HG03442 (cell line): ENCODE results near the gene RRBP1.
"Not testable (repeated sequence)": the region's sequence is repeated elsewhere in the genome, so short reads cannot be mapped to it uniquely, and the experiment has no call there.

Source experiments
- ATAC-seq: cut with Tn5 transposase; IDR thresholded peaks from one replicate; pipeline ENCODE4 v1.9.1; 2021; ENCODE audit warnings: mild to moderate bottlenecking, moderate library complexity; ENCODE audit not compliant: unreplicated experiment

Gene RRBP1

DNA sequence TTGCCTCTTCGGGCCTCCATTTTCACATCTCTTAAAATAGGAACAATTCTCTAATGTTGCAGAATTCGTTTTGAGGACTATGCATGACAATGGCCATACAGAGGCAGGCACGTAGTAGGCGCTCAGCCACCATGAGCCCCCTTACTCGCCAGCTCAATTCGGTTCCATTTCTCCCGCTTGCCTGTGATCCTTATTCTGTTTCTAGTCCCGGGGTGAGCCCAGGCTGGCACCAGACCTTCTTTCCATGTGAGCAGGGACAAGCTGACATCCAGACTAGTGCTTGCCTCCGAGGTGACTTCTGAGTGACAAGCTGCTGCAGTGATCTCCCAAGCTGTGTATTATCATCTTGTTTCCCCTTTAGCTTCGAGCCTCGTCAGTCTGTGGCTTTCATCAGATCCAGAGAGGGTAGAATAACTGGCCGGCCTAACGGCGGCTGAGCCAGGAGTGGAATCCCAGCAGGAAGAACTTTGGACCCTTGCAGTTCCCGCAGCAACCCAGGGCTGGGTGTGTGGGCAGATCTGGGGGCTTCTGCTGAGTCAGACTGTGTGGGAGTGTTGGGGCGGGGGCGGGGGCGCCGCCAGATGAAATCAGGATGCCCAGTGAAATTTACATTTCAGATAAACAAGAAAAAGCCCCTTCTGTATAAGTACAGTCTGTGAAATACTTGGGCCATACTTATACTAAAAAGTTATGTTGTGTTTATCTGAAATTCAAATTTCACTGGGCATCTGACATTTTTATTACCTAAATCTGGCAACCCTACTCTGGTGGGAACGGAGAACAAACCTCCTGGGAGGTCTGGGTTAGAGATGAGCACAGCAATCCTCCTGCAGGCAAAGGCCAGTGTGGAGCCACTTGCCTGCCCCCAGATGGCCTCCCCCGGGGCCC is 28.6 kb upstream of the RRBP1 start:
- ATAC-seq, result no peak

DNA sequence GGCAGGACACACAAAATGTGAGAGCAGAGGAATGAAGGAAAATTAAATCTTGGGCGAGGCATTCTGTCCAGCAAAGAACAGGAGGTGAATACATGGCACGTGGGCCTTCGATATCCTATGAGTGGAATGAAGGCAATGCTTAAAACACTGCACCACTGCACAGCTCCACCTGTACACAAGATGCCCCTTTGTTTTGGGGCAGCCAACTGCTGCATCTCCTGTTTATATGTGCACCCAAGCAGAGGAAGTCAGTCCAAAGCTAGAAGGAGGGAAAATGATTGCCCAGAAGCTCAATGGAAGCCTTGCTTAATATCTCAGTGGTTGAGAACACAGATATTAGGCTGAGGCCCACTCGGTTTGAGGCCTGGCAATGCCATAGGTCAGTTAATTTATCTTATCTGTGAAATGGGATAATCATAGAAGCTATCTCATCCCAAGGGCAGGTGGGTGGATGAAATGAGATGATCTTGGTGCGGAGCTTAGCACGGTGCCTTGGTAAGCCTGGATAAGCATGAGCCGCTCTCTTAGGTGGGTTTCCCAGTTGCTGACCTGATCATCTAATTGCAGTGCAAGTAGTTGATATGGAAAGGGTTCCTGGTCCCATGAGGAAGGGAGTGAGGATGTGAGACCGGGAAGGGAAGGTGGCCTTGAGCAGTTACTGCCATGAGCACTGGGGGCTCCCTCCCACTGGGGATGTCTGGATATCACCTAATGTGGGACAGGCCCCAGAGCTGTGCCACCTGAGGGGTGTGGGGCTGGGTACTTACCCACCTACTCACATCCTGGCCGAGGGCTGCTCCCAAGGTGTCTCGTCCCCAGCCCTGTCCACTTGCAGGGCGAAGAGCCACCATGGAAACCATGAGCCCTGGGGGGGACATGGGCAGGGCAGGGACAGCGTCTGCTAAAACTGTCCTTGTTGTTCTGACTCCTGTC is 27.6 kb upstream of the RRBP1 start:
- no peak for ATAC-seq

DNA sequence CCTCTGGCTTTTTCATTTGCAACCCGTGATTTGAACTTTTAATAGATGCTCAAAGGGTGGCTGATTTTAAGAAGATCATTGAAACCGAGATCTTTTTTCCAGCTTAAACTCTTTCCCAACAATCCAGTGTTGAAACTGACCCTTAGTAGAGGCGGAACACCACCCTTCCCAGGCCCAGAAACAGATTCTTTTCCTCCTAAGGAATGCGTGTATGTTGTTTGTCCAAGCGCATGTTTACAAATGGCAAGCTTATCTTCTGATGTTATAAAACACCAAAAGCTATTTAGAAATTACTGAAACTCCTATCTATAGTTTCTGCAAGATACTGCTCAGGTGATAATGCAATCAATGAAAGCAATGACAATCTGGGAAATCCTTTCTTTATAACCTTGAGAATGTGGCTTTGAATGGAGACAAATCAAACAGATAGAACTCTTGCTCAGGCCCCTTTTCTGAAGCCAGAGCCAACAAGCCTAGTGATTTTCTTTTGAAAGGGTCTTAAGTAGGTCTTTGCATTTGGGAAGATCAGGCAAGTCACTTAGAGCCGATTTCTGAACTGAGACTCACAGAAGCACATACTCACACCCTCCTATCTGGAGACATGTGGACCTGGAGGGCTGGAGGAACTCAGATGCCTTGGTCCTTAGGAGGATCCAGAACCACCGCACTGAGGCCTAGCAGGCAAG is 26.8 kb upstream of the RRBP1 start:
- ATAC-seq, result no peak

DNA sequence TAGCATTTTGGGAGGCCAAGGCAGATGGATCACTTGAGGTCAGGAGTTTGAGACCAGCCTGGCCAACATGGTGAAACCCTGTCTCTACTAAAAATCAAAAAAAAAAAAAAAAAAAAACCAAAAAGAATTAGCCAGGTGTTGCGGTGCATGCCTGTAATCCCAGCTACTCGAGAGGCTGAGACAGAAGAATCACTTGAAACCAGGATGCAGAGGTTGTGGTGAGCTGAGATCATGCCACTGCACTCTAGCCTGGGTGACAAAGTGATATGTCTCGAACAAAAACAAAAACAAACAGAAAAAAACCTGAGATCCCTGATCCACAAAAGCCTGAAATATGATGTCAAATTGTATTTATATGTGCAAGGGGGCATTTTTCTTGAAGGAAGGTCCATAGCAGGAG is 25.9 kb upstream of the RRBP1 start:
- not testable (repeated sequence) for ATAC-seq

DNA sequence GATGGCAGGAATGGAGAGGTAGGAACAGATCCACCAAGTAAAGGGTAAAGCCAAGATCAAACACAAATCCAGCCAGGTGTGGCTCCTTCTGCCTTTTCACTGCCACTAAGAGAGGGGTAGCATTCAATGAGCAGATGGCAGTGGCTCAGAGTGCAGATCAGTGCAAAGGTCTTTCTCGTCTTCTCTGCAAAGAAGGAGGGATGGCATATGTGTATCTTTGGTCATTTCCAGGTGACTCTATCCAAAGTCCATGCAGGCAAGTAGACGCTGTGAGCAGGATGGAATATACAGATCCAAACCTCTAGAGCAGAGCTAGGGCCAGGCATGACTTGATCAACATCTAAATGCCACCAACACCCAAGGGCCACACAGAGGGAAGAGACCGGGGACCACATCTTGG is 24.6 kb upstream of the RRBP1 start:
- ATAC-seq, result no peak

DNA sequence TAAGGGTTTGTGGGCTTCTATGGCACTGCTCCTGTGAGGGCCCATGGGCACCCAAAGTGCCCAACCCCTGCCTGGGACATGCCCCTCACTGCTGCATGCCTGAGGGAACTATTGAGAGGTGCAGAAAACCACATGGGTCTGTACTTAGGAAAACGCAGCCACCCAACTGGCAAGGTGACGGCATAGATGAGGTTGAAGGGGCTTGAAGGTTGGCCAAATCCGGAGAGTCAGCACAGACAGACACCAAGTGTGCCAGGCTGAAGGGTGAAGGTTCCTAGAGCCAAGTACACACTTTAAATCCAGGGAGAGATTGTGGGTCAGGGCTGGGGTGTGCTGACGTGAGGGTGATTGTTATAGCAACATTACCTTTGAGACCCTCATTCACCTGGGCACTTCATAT is 23.9 kb upstream of the RRBP1 start:
- no peak for ATAC-seq

DNA sequence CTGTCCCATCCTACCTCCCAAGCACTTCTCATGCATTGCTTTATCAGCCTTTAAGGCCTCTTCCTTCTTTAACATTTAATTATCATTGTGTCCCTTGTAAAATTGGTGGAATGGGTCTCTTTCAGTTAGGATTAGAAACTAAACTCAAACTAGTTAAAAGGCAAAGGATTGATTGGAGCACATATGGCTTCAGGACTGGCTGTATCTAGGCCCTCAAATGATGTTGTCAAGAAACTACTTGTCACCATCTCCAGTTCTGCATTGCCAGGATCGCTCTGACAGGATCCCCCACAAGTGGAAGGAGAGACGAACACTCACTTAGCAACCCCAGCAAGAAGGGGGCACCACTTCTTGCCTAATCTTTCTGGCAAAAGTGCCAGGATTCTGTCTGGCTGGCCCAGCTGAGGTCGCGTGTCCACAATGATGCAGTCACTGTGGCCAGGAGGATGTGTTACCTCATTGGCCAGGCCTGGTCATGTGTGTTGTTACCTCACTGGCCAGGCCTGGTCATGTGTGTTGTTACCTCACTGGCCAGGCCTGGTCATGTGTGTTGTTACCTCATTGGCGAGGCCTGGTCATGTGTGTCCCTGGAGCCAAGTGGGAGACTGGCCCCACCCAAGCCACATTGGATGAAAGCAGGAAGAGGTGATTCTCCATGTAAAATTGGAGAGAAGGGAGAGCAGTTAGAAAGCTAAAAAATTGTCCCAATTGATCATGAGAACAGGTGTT is 22.7 kb upstream of the RRBP1 start:
- ATAC-seq, result no peak

DNA sequence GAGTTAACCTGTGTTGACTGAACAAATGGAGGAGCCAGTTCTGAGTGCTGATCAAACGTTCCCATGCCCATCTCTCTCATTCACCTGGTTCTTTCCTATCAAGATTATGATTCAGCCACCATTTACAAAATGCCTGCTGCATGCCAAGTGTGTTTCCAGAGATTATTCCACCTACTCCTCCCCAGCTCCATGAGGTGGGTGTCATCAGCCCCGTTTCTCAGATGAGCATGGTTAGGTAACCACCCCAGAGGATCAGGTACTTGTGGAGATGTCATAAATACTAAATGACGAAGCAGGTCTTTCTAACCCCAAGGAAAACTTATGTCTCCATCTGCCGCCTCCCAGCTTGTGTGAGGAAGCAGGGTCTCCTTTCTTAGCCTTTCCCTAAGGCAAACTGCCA is 19.8 kb upstream of the RRBP1 start:
- no peak for ATAC-seq

DNA sequence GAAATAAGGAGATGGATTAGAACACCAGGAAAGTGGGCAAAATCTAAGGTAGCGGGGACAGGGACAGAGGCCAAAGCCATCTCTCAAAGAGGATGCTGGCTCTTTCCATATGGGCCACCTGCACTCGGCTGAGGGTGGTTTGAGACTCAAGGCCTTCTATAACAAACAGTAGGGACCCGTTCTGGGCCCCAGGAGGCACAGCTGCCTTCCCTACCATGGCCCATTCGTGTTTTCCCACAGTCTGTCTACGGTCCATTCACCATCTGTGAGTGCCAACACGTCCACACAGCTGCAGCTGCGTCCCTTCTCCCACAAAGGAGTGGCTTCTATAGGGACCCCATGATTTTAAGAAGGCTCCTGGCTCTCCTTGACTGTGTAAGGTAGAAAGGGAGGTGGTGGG is 18.6 kb upstream of the RRBP1 start:
- ATAC-seq, result no peak

DNA sequence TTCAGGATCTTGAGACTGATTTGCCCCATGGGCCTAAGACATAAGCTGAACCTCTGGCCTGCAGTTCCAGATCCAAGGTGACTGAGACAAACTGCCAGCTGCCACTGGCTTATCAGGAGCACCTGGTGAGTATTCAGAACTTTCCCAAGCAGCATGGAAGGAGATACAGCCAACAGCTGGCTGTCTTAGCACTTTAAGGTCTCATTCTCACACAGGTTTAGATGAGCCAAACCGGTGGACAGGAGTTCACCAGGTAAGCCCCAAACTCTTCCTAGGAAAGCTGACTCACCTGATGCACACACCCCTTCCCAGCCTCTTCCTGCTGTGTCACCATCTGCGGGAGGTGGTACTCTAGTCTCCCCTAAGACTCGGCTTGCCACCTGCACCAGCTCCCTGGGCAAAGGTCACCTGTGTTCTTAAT is 17.9 kb upstream of the RRBP1 start, which contains the start of gene BANF2:
BANF2 (plus strand) TSS at position 36 of the 421 bp plus-strand sequence. CDS start 25,060 bp downstream, outside the sequence.
- ATAC-seq, result no peak

DNA sequence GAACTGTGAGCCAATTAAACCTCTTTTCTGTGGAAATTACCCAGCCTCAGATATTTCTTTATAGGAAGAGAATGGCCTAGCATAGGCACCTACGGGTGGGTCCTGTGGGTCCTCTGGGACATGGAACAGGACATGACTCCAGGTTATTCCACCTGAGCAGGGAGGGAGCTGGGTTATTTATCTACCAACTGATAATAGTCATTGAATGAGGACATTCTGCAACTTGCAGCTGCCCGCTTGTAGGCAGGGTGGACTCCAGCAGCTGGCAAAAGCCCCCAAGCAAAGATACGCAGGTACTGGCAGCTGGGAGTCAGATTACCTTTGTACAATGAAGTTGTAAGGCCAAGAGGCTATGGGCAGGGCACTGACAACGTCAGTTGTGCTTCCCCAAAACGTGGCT is 16.3 kb upstream of the RRBP1 start:
- no peak for ATAC-seq

DNA sequence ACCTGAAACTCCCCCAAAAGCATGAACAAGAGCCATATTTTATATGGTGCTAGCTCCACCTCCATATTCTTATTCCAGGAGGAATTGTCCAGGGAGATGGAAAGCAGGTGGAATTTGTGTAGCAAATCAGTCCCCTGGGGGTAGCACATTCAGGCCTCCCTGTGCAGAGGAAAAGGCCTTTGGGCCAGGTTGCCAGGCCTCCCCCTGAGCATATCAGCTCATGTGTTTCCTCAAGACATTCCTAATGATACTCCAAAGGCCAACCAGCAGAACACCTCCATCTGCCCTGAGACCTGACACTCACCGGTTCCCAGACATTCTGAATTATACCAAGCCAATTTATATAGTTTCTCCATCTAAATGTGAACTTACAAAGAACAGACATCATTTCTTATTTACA is 15.1 kb upstream of the RRBP1 start:
- ATAC-seq, result no peak

DNA sequence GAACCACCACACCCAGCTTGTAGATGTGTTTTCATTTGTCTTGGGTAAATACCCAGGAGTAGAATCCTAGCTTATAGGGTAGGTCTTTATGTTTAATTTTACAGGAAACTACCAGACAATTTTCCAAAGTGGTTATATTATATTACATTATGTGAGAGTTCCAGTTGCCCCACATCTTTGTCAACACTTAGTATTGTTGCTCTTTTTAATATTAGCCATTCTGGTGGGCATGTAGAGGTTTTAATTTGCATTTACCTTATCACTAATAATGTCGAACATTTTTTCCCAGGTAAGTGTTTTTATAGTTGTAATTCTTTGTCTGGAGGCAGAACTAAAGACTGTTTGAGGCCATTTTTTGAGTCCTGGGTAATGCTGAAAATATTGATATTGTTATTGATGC is 14.2 kb upstream of the RRBP1 start:
- no peak for ATAC-seq

DNA sequence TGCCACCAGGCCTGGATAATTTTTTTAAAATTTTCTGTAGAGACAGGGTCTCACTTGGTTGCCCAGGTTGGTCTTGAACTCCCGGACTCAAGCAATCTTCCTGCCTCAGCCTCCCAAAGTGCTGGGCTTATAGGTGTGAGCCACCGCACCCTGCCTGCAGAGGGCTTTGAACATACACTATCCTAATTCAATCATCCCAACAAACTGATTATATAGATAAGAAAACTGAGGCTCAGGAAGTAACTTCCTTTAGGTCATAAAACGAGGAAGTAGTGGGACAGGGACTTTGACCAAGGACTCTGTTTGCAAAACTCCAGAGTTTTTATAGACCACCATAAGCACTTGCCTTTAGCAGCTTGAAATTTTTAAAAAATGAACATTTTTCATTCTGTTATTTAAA is 12.7 kb upstream of the RRBP1 start:
- ATAC-seq, result no peak

DNA sequence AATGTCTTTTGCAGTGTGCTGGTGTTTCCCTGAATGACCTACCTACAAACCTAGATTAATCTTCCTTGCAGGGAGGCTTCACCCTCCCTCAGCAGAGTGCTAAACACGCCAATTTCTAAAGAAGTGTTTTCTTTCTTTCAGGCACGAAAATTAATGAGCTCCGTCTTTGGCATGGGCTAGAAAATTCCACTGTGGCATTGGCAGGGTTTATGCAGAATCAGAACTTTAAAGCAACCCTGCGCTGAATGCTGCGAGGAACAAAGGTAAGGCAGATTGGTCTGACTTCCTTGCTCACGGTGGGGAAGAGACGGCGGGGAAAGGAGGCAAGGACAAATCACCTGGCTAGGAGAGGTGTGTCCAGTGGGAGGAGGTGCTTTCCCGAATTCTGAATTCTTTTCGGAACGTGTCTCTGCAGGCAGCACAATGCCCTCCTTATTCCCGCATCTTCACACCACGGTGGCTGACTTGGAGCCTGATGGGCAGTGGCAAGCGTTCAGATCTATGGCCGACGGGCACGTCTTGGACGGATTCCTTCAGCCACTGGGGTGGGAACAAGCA is 11.5 kb upstream of the RRBP1 start:
- ATAC-seq, result no peak

DNA sequence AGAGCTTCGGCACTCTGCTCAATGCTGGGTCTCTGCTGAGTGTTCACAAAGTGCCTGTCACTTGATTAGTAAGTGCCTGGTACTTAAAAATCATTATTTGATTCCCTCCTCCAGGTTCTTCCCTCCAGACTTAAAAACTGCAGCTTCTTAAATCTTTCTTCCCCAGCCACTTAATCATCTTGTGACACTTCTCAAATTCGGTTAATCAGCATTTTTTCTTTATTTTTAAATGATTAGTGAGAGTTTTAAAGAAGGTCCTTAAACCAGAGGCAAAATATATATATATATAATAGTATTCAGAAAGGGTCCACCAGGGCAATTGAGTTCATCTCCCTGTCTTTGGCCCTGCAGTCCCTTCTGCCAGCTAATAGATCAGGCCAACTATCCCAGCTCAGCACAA is 9.7 kb upstream of the RRBP1 start:
- ATAC-seq, result no peak

DNA sequence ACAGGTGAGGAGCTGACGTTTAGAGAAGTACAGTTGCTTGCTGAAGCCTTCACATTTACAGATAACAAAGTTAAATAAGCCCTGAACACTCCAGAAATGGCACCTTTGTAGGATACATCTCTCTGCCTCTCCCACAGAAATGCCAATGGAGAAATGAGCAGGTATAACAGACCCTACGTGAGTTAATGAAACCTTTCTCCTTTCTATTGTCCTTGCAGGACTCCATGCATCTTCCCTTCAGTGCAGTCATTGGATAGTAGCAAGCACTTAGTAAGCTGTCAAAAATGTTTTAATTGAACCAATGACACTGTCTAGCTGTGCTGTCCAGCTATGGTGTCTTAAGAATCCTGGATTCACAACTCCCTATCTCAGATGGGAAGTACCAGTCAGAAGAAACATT is 8.1 kb upstream of the RRBP1 start:
- no peak for ATAC-seq

DNA sequence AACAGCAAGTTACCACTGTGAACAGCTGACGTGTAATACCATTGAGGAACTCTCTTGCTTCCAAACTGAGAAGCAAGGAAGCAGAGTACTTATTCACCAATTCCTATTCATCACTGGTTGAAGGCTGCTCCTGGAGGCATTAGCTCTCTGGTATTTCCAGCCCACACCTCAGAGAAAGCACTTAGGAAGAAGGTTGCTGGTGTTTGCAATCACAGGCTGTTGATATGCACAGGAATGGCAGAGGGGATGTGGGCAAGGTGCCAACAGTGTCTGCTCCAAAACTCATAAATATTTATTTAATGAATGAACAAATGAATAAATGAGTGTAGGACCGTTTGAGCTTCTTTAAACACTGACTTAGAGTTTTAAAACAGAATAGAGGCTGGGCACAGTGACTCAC is 6.9 kb upstream of the RRBP1 start:
- no peak for ATAC-seq

DNA sequence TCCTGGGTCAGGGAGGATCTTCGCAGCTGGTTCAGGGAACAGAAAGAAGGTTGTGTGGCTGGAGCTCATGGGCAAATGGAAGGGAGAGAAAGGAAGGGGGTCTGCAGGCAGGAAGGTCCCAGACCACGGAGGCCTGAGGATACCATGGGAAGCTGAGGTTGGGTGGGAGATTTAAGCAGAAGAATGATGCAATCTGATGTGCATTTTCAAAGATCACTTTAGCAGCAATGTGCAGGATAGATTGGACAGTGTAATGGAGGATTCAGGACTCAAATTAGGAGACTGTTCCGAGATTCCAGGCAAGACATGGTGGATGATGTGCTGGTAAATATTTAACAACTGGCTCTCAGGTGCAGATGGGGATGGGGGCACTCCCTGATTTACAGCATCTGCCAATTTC is 5.8 kb upstream of the RRBP1 start:
- ATAC-seq, result no peak

DNA sequence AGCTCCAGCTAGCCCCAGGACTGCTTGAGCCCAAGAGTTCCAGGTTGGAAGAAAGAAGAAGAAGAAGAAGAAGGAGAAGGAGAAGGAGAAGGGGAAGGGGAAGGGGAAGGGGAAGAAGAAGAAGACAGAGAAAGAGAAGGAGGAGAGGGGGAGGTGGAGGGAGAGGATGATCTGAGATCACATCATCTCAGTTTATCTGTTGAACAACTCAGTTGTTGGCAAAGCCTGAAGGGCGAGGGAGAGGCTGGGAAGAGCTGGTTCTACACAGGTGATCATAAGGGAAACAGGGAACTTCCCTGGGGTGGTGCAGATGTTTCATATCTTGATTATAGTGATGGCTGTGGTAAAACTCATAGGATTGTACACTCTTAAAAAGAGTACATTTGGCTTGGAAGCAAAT is 3.1 kb upstream of the RRBP1 start:
- no peak for ATAC-seq
